Epithelial cell of prostate (primary cell): ENCODE measurements around the gene OR51G1.

Source experiments
- DNase-seq: peaks from one replicate; pipeline ENCODE4 v3.0.0-alpha.2; 2011; ENCODE audit warnings: low read depth, low spot score
- H3K27ac ChIP-seq: fragments of 450-650 bp; 2 replicates; pipeline ENCODE4 v1.5.1; 2017; ENCODE audit warnings: mild to moderate bottlenecking

The OR51G1 gene

GRCh38 chr11:4881188-4881587 is 43.0 kb downstream of the OR51G1 start:
- no peak for DNase-seq
- no peak overlapping the region for H3K27ac ChIP-seq
